DND-41 (cell line): ENCODE measurements around the gene MVB12B.

Experiments used
- EZH2 ChIP-seq: IDR thresholded peaks from 3 replicates; pipeline ENCODE4 v1.6.1; 2012; ENCODE audit warnings: borderline replicate concordance, low read depth, mild to moderate bottlenecking, moderate library complexity, low read length, inconsistent platforms; ENCODE audit not compliant: severe bottlenecking
- TF ChIP-seq, protein P1 (sequence below): IDR thresholded peaks from 2 replicates; pipeline ENCODE4 v1.5.1; 2012; ENCODE audit warnings: borderline replicate concordance, low read length, moderate library complexity, mild to moderate bottlenecking; ENCODE audit not compliant: poor library complexity, severe bottlenecking; ENCODE audit errors: extremely low read depth

- TF ChIP-seq, protein P1, sequence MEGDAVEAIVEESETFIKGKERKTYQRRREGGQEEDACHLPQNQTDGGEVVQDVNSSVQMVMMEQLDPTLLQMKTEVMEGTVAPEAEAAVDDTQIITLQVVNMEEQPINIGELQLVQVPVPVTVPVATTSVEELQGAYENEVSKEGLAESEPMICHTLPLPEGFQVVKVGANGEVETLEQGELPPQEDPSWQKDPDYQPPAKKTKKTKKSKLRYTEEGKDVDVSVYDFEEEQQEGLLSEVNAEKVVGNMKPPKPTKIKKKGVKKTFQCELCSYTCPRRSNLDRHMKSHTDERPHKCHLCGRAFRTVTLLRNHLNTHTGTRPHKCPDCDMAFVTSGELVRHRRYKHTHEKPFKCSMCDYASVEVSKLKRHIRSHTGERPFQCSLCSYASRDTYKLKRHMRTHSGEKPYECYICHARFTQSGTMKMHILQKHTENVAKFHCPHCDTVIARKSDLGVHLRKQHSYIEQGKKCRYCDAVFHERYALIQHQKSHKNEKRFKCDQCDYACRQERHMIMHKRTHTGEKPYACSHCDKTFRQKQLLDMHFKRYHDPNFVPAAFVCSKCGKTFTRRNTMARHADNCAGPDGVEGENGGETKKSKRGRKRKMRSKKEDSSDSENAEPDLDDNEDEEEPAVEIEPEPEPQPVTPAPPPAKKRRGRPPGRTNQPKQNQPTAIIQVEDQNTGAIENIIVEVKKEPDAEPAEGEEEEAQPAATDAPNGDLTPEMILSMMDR: no peak
- TF ChIP-seq EZH2: no peak
Measured at GRCh38 chr9:126527109-126527825, 200.6 kb downstream of the MVB12B start.
